ENCODE results near the gene CDC42SE2. TPM values are rescaled to one million over a fixed set of nuclear protein-coding genes. Genes with fewer than 3 reads are reported as not detected.
"Not testable (repeated sequence)": the region's sequence is repeated elsewhere in the genome, so short reads cannot be mapped to it uniquely, and the experiment has no call there.

Gene CDC42SE2
- total and polyA plus RNA-seq, 2 donors from 2014 or later = 24.8 to 90.7 TPM

GRCh38 chr5:131303537-131303936 is 39.7 kb downstream of the CDC42SE2 start:
- Histone ChIP-seq H3K4me1 (ENCODE audit: control insufficient read depth in 2 of 3, insufficient read depth in 2 of 3, low read depth in 1 of 3, low read length in 3 of 3) (no peaks in the 10 kb centered on the region), H3K4me3 (ENCODE audit: low read length in 3 of 3) (no peak overlapping the region), H3K36me3 (ENCODE audit: control insufficient read depth in 2 of 3, insufficient read depth in 3 of 3, low read length in 3 of 3) (no peaks in the 10 kb centered on the region), H3K27ac (ENCODE audit: low read depth in 2 of 2, low read length in 2 of 2) (no peak overlapping the region), H3K9me3 (ENCODE audit: control insufficient read depth in 2 of 3, insufficient read depth in 1 of 3, low read length in 3 of 3) (no peaks in the 10 kb centered on the region), H3K9ac (ENCODE audit: low read length in 3 of 3) (no peak overlapping the region), H3K27me3 (ENCODE audit: control insufficient read depth, insufficient read depth, low read length) (no peaks in the 10 kb centered on the region)
- intact Hi-C loops (cut with DNase I) = no loop called here
- DNase-seq = no peak
- no peak for FAIRE-seq
- TF ChIP-seq CTCF (IDR thresholded peaks at IDR 0.05; ENCODE audit: borderline replicate concordance, extremely low read depth, insufficient read depth) = no peak

GRCh38 chr5:131304414-131304813 is 40.6 kb downstream of the CDC42SE2 start:
- H3K36me3 ChIP-seq (ENCODE audit: control insufficient read depth in 2 of 3, insufficient read depth in 3 of 3, low read length in 3 of 3) = no peaks in the 10 kb centered on the region
- H3K9ac ChIP-seq (ENCODE audit: low read length in 3 of 3) = no peak overlapping the region
- no peaks in the 10 kb centered on the region for H3K9me3 ChIP-seq (ENCODE audit: control insufficient read depth in 2 of 3, insufficient read depth in 1 of 3, low read length in 3 of 3)
- no peaks in the 10 kb centered on the region for H3K27me3 ChIP-seq (ENCODE audit: control insufficient read depth, insufficient read depth, low read length)
- H3K4me1 ChIP-seq (ENCODE audit: control insufficient read depth in 2 of 3, insufficient read depth in 2 of 3, low read depth in 1 of 3, low read length in 3 of 3) = no peaks in the 10 kb centered on the region
- no peak overlapping the region for H3K4me3 ChIP-seq (ENCODE audit: low read length in 3 of 3)
- DNase-seq (no peak), FAIRE-seq (no peak)
- H3K27ac ChIP-seq (ENCODE audit: low read depth in 2 of 2, low read length in 2 of 2) = no peak overlapping the region
- no peak for TF ChIP-seq CTCF (IDR thresholded peaks at IDR 0.05; ENCODE audit: borderline replicate concordance, extremely low read depth, insufficient read depth)
- intact Hi-C loops (cut with DNase I) = no loop called here

- H3K4me3 ChIP-seq (ENCODE audit: low read length in 3 of 3) = no peak overlapping the region
- no peaks in the 10 kb centered on the region for H3K27me3 ChIP-seq (ENCODE audit: control insufficient read depth, insufficient read depth, low read length)
- FAIRE-seq (no peak), DNase-seq (no peak)
- no peaks in the 10 kb centered on the region for H3K9me3 ChIP-seq (ENCODE audit: control insufficient read depth in 2 of 3, insufficient read depth in 1 of 3, low read length in 3 of 3)
- TF ChIP-seq CTCF (IDR thresholded peaks at IDR 0.05; ENCODE audit: borderline replicate concordance, extremely low read depth, insufficient read depth) = no peak
- intact Hi-C loops (cut with DNase I) = no loop called here
- H3K4me1 ChIP-seq (ENCODE audit: control insufficient read depth in 2 of 3, insufficient read depth in 2 of 3, low read depth in 1 of 3, low read length in 3 of 3) = no peaks in the 10 kb centered on the region
- H3K9ac ChIP-seq (ENCODE audit: low read length in 3 of 3) = no peak overlapping the region
- no peak overlapping the region for H3K27ac ChIP-seq (ENCODE audit: low read depth in 2 of 2, low read length in 2 of 2)
- H3K36me3 ChIP-seq (ENCODE audit: control insufficient read depth in 2 of 3, insufficient read depth in 3 of 3, low read length in 3 of 3) = no peaks in the 10 kb centered on the region
Measured at GRCh38 chr5:131305138-131305689, 41.4 kb downstream of the CDC42SE2 start.

GRCh38 chr5:131305906-131306305 is 42.1 kb downstream of the CDC42SE2 start:
- DNase-seq = no peak
- Histone ChIP-seq H3K36me3 (ENCODE audit: control insufficient read depth in 2 of 3, insufficient read depth in 3 of 3, low read length in 3 of 3) (no peaks in the 10 kb centered on the region), H3K4me1 (ENCODE audit: control insufficient read depth in 2 of 3, insufficient read depth in 2 of 3, low read depth in 1 of 3, low read length in 3 of 3) (no peaks in the 10 kb centered on the region), H3K9ac (ENCODE audit: low read length in 3 of 3) (no peak overlapping the region), H3K9me3 (ENCODE audit: control insufficient read depth in 2 of 3, insufficient read depth in 1 of 3, low read length in 3 of 3) (no peaks in the 10 kb centered on the region), H3K4me3 (ENCODE audit: low read length in 3 of 3) (no peak overlapping the region), H3K27me3 (ENCODE audit: control insufficient read depth, insufficient read depth, low read length) (no peaks in the 10 kb centered on the region), H3K27ac (ENCODE audit: low read depth in 2 of 2, low read length in 2 of 2) (no peak overlapping the region)
- intact Hi-C loops (cut with DNase I) = no loop called here
- no peak for TF ChIP-seq CTCF (IDR thresholded peaks at IDR 0.05; ENCODE audit: borderline replicate concordance, extremely low read depth, insufficient read depth)
- FAIRE-seq = no peak

- FAIRE-seq; H3K9ac ChIP-seq (ENCODE audit: low read length in 3 of 3); DNase-seq; H3K27ac ChIP-seq (ENCODE audit: low read depth in 2 of 2, low read length in 2 of 2); H3K9me3 ChIP-seq (ENCODE audit: control insufficient read depth in 2 of 3, insufficient read depth in 1 of 3, low read length in 3 of 3); H3K36me3 ChIP-seq (ENCODE audit: control insufficient read depth in 2 of 3, insufficient read depth in 3 of 3, low read length in 3 of 3); H3K4me1 ChIP-seq (ENCODE audit: control insufficient read depth in 2 of 3, insufficient read depth in 2 of 3, low read depth in 1 of 3, low read length in 3 of 3); H3K27me3 ChIP-seq (ENCODE audit: control insufficient read depth, insufficient read depth, low read length); intact Hi-C loops (cut with DNase I); H3K4me3 ChIP-seq (ENCODE audit: low read length in 3 of 3): not testable (repeated sequence)
Measured at GRCh38 chr5:131312235-131312772, 48.5 kb downstream of the CDC42SE2 start.

Measured in kidney (tissue), 14 donors.